Sigmoid colon (tissue), 4 donors: ENCODE results near the gene PLCB1.

ENCODE experiments used
- EP300 ChIP-seq, 4 donors: sonication (generic); formaldehyde crosslinking; IDR thresholded peaks; one replicate each; pipeline ENCODE4 v1.6.1; 2017; ENCODE audit warnings: antibody characterized with exemption in 4 of 4
- POLR2A ChIP-seq, 2 donors: fragments of 450-650 bp; IDR thresholded peaks; one replicate each; pipeline ENCODE4 v1.6.1; 2016; ENCODE audit warnings: antibody characterized with exemption in 2 of 2, mild to moderate bottlenecking in 2 of 2, moderate library complexity in 2 of 2
- TF ChIP-seq, protein P1 (sequence below), 4 experiments: fragments of 450-650 bp in 3 of 4; fragments of 200-600 bp in 1 of 4; IDR thresholded peaks; one replicate each; pipeline ENCODE4 v1.5.1; 2016 to 2019; ENCODE audit warnings: antibody characterized with exemption in 4 of 4, mild to moderate bottlenecking in 3 of 4, moderate library complexity in 2 of 4

- TF ChIP-seq, protein P1, sequence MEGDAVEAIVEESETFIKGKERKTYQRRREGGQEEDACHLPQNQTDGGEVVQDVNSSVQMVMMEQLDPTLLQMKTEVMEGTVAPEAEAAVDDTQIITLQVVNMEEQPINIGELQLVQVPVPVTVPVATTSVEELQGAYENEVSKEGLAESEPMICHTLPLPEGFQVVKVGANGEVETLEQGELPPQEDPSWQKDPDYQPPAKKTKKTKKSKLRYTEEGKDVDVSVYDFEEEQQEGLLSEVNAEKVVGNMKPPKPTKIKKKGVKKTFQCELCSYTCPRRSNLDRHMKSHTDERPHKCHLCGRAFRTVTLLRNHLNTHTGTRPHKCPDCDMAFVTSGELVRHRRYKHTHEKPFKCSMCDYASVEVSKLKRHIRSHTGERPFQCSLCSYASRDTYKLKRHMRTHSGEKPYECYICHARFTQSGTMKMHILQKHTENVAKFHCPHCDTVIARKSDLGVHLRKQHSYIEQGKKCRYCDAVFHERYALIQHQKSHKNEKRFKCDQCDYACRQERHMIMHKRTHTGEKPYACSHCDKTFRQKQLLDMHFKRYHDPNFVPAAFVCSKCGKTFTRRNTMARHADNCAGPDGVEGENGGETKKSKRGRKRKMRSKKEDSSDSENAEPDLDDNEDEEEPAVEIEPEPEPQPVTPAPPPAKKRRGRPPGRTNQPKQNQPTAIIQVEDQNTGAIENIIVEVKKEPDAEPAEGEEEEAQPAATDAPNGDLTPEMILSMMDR (IDR thresholded peaks at IDR 0.05) = no peak
- TF ChIP-seq EP300 (IDR thresholded peaks at IDR 0.05) (no peak), POLR2A (IDR thresholded peaks at IDR 0.05) (no peak)
Observed at GRCh38 chr20:8798505-8798904, 666.4 kb downstream of the PLCB1 start.
